ENCODE results near the gene C11orf42. TPM values are rescaled to one million over a fixed set of nuclear protein-coding genes. Genes with fewer than 3 reads are reported as not detected.

C11orf42 gene
- total RNA-seq, 1 donor from 2014 or later, result not detected

DNA sequence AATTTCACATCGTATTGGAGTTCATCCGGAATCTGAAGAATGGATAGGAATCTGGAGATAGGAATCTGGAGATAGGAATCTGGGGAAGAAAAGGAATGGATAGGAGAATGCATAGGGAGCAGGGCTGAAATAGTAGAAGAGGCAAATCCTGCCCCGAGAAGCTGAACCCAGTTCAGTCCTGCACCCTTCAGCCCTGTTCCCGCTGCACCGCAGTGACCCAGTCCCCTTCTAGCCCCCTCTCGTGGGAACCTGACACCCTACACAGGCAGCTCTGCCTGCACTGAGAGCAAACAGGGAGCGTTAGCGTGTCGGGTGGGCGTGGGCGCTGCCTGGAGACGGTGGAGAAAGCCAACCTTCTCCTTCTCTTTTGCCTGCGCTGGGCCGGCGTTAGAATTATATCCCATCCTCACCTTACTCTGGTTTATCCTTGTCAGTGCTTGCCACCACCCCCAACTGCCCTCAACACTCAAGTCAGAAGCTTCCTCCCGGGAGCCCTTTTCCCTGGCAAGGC lies 53.3 kb downstream of the C11orf42 start:
- peak; percentile 12 for ATAC-seq

DNA sequence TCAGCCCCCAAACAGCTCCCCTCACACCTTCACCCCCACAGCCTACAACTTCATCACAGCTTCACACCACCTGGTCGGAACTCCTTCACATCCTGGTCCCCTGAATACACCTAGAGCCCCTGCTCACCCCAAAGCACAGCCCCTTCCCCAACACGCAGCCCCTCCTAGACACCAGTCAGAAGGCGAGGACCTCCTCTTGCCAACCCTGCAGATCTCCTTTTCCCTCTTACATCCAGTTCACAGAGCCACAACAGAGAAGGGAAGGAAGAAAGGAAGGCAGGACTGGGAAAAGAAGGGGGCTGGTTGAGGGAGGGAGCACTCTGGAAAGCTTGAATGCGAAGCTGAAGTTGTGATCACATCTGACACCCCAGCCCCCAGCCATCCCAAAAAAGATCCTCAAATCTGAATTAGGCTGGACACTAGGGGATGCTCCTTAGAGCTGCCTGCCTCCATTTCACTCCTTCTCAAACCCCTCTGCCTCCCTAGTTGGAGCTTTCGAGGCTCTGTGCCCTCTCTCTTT lies 54.9 kb downstream of the C11orf42 start:
- no peak for ATAC-seq

Other genes with a start within 250 kb of the C11orf42 start
- not detected for gene OR56A5, start 237.1 kb upstream of the C11orf42 start, total RNA-seq
- not detected for gene OR52L1, start 218.6 kb upstream of the C11orf42 start, total RNA-seq
- gene OR56A4, start 198.6 kb upstream of the C11orf42 start, total RNA-seq, result not detected
- not detected for gene OR56A1, start 174.8 kb upstream of the C11orf42 start, total RNA-seq
- not detected for gene OR56B4, start 97.9 kb upstream of the C11orf42 start, total RNA-seq
- not detected for gene OR52B2, start 35.2 kb upstream of the C11orf42 start, total RNA-seq
- not detected for gene OR52W1, start 6.3 kb upstream of the C11orf42 start, total RNA-seq
- gene FHIP1B, start 29.1 kb downstream of the C11orf42 start, total RNA-seq, result 13.2 TPM
- 0.08 TPM for gene CNGA4, start 33.5 kb downstream of the C11orf42 start, total RNA-seq
- not detected for gene CCKBR, start 54.3 kb downstream of the C11orf42 start, total RNA-seq
- gene CAVIN3, start 114.9 kb downstream of the C11orf42 start, total RNA-seq, result 11.8 TPM
- 10.3 TPM for gene SMPD1, start 184.9 kb downstream of the C11orf42 start, total RNA-seq
- gene APBB1, start 213.5 kb downstream of the C11orf42 start, total RNA-seq, result 2.6 TPM
- 0.64 TPM for gene HPX, start 235.4 kb downstream of the C11orf42 start, total RNA-seq

Data from esophagus mucosa (tissue), 1 donor.